ENCODE results near the gene APIP. TPM values are rescaled to one million over a fixed set of nuclear protein-coding genes. Genes with fewer than 3 reads are reported as not detected.

The APIP gene
- polyA plus RNA-seq, 1 of the 3 experiments (the other 2 are of a cell fraction): 21.3 TPM

GRCh38 chr11:34921156-34921555, 5.0 kb upstream of the APIP start:
- H4K20me1 ChIP-seq (ENCODE audit: insufficient read depth): no peaks in the 10 kb centered on the region
- CTCF ChIA-PET: interaction anchor here (0.8 to 5.9 kb wide), 3 partner anchors 385 to 491 kb away, joined by 3 to 31 read pairs (median 12); no protein-coding TSS in a partner anchor

GRCh38 chr11:34916843-34917770, 928 bp upstream of the APIP start:
- Histone ChIP-seq H4K20me1 (ENCODE audit: insufficient read depth) (no peaks in the 10 kb centered on the region), H3K9me2 (no peaks in the 10 kb centered on the region), H3K9ac (peak overlapping the region; percentile 98), H3K27me3 (ENCODE audit: insufficient read depth) (no peaks in the 10 kb centered on the region), H2AFZ (ENCODE audit: low read depth) (peak overlapping the region; percentile 75), H3K36me3 (replicated peaks in 1 of 2; ENCODE audit: control insufficient read depth in 1 of 2, insufficient read depth in 2 of 2, low read length in 1 of 2) (peaks cover 14 to 18% of the 10 kb centered on the region in 2 experiments), H3K9me3 (no peaks in the 10 kb centered on the region), H3K4me3 (ENCODE audit: low read depth in 2 of 2, low read length in 1 of 2) (peak overlapping the region; percentile 65 to 97), H3K4me1 (ENCODE audit: control insufficient read depth in 1 of 2, insufficient read depth in 2 of 2, low read depth in 1 of 2, low read length in 1 of 2) (peaks cover 12 to 13% of the 10 kb centered on the region in 2 experiments; a peak in 3 of 4 replicates), H3K4me2 (peak overlapping the region; percentile 96), H3F3A (replicated peaks; ENCODE audit: insufficient read depth) (peaks cover 10% of the 10 kb centered on the region), H3K79me2 (ENCODE audit: insufficient read depth) (peaks cover 80% of the 10 kb centered on the region), H3K27ac (ENCODE audit: low read depth in 2 of 2, low read length in 1 of 2) (peak overlapping the region; percentile 90 to 92)
- TF ChIP-seq NRF1 (IDR thresholded peaks at IDR 0.05; ENCODE audit: low read depth, low read length) (no peak), YY1 (IDR thresholded peaks at IDR 0.05; ENCODE audit: low read depth) (0 out of 2 replicates have a peak, but pooled peaks have one; percentile 64), FOSL2 (IDR thresholded peaks at IDR 0.05; ENCODE audit: borderline replicate concordance, low read depth) (no peak), TAF1 (IDR thresholded peaks at IDR 0.05; ENCODE audit: borderline replicate concordance, low read depth, low read length) (no peak), CTCF (IDR thresholded peaks at IDR 0.05) (no peak), RCOR1 (IDR thresholded peaks at IDR 0.05; ENCODE audit: low read length) (no peak), RAD21 (IDR thresholded peaks at IDR 0.05; ENCODE audit: low read length) (no peak)
- ChIA-PET POLR2A (interaction anchor here (0.7 kb wide), 1 partner anchor 43 kb away, joined by 3 read pairs; no protein-coding TSS in a partner anchor), CTCF (interaction anchor here (0.7 to 3.1 kb wide), 6 partner anchors 9 to 475 kb away, joined by 3 to 24 read pairs (median 4); no protein-coding TSS in a partner anchor)
- WGBS (ENCODE audit: low lambda C conversion rate): 16% methylated on average over 23 of the region's 23 CpGs
- no peak for DNase-seq

More at GRCh38 chr11:34921156-34921555, 5.0 kb upstream of the APIP start:
- peaks cover 11% of the 10 kb centered on the region for H3F3A ChIP-seq (replicated peaks; ENCODE audit: insufficient read depth)
- POLR2A ChIA-PET: no interaction called here
- H3K4me3 ChIP-seq (ENCODE audit: low read depth in 2 of 2, low read length in 1 of 2): no peak overlapping the region
- no peak overlapping the region for H3K9ac ChIP-seq
- H3K4me2 ChIP-seq: no peak overlapping the region
- peaks cover 11 to 15% of the 10 kb centered on the region in 2 experiments for H3K36me3 ChIP-seq (replicated peaks in 1 of 2; ENCODE audit: control insufficient read depth in 1 of 2, insufficient read depth in 2 of 2, low read length in 1 of 2)
- H3K9me3 ChIP-seq: no peaks in the 10 kb centered on the region
- H3K4me1 ChIP-seq (ENCODE audit: control insufficient read depth in 1 of 2, insufficient read depth in 2 of 2, low read depth in 1 of 2, low read length in 1 of 2): peaks cover 6 to 15% of the 10 kb centered on the region in 2 experiments; a peak in 3 of 4 replicates
- 94% methylated on average over 4 of the region's 4 CpGs for WGBS (ENCODE audit: low lambda C conversion rate)
- no peaks in the 10 kb centered on the region for H3K27me3 ChIP-seq (ENCODE audit: insufficient read depth)
- H2AFZ ChIP-seq (ENCODE audit: low read depth): no peak overlapping the region
- H3K9me2 ChIP-seq: no peaks in the 10 kb centered on the region
- H3K79me2 ChIP-seq (ENCODE audit: insufficient read depth): peaks cover 93% of the 10 kb centered on the region
- H3K27ac ChIP-seq (ENCODE audit: low read depth in 2 of 2, low read length in 1 of 2): no peak overlapping the region
- TF ChIP-seq POLR2AphosphoS5 (IDR thresholded peaks at IDR 0.05; ENCODE audit: low read depth, low read length) (no peak), TEAD4 (IDR thresholded peaks at IDR 0.05; ENCODE audit: borderline replicate concordance, insufficient read depth) (no peak), SIN3A (IDR thresholded peaks at IDR 0.05; ENCODE audit: borderline replicate concordance, low read depth, low read length) (no peak), MEF2A (IDR thresholded peaks at IDR 0.05; ENCODE audit: borderline replicate concordance, low read depth) (no peak), CTCF (IDR thresholded peaks at IDR 0.05) (no peak), RXRA (IDR thresholded peaks at IDR 0.05; ENCODE audit: borderline replicate concordance, low read depth) (no peak)
- DNase-seq: no peak

All from SK-N-SH (cell line).